Hepatocyte (in vitro differentiated cells): Measurements from ENCODE around the gene ERCC6L.

Experiments used
- CTCF ChIP-seq: fragments of 200-600 bp; sonication (generic); IDR thresholded peaks from 2 replicates; pipeline ENCODE4 v1.5.1; 2016; ENCODE audit warnings: antibody characterized with exemption, mild to moderate bottlenecking; ENCODE audit not compliant: poor library complexity
- EZH2 ChIP-seq: fragments of 200-600 bp; sonication (generic); IDR thresholded peaks from 2 replicates; pipeline ENCODE4 v1.6.1; 2016; ENCODE audit warnings: antibody characterized with exemption, mild to moderate bottlenecking, borderline replicate concordance

GRCh38 chrX:72236841-72237240 lies 2.0 kb downstream of the ERCC6L start:
- TF ChIP-seq EZH2 (no peak), CTCF (no peak)
